Suprapubic skin (tissue), 4 donors: ENCODE data around the gene HBP1. TPM values are rescaled to one million over a fixed set of nuclear protein-coding genes. Genes with fewer than 3 reads are reported as not detected.

ENCODE experiments used
- DNase-seq, 2 donors: peaks; one replicate each; pipeline ENCODE4 v3.0.0-alpha.2; 2019; ENCODE audit warnings: low spot score in 2 of 2
- H3K27ac ChIP-seq: fragments of 200-600 bp; sonication (generic); one replicate; pipeline ENCODE4 v1.5.1; 2019
- H3K27me3 ChIP-seq: fragments of 200-600 bp; sonication (generic); one replicate; pipeline ENCODE4 v1.5.1; 2019
- H3K36me3 ChIP-seq: fragments of 200-600 bp; sonication (generic); one replicate; pipeline ENCODE4 v1.5.1; 2019
- H3K4me1 ChIP-seq: fragments of 200-600 bp; sonication (generic); one replicate; pipeline ENCODE4 v1.5.1; 2019
- H3K4me3 ChIP-seq: fragments of 200-600 bp; sonication (generic); one replicate; pipeline ENCODE4 v1.5.1; 2019; ENCODE audit warnings: mild to moderate bottlenecking
- H3K9me3 ChIP-seq: fragments of 200-600 bp; sonication (generic); one replicate; pipeline ENCODE4 v1.5.1; 2019
- CTCF ChIP-seq, 2 donors: fragments of 200-600 bp in 1 of 2; fragments of 450-650 bp in 1 of 2; sonication (generic) in 1 of 2; IDR thresholded peaks; one replicate each; pipeline ENCODE4 v1.5.1; 2016 to 2019; ENCODE audit warnings: antibody characterized with exemption in 2 of 2, mild to moderate bottlenecking in 1 of 2, moderate library complexity in 1 of 2
- EP300 ChIP-seq: sonication (generic); formaldehyde crosslinking; IDR thresholded peaks from one replicate; pipeline ENCODE4 v1.6.1; 2017; ENCODE audit warnings: antibody characterized with exemption
- POLR2A ChIP-seq, 2 donors: fragments of 450-650 bp; IDR thresholded peaks; one replicate each; pipeline ENCODE4 v1.6.1; 2017; ENCODE audit warnings: antibody characterized with exemption in 2 of 2, mild to moderate bottlenecking in 2 of 2, moderate library complexity in 2 of 2
- POLR2AphosphoS5 ChIP-seq, 3 donors: sonication (generic); formaldehyde crosslinking; IDR thresholded peaks; one replicate each; pipeline ENCODE4 v1.6.1; 2017; ENCODE audit warnings: antibody characterized with exemption in 3 of 3
- WGBS: methylation state at CpG from one replicate; pipeline ENCODE4 v1.1.5; 2018; 5-methylcytosine and 5-hydroxymethylcytosine counted together
- total RNA-seq, 4 donors: library from RNA; depleted of rRNA; stranded (reverse); fragments of >200 nt; gene quantifications; one replicate each; pipeline ENCODE4 v1.1.0, GENCODE V29; 2016

Gene HBP1
- total RNA-seq, 4 donors from 2014 or later, result 101 to 207 (median 138) TPM

- 86% methylated on average over 14 of the region's 14 CpGs for WGBS
- no peaks in the 10 kb centered on the region for H3K9me3 ChIP-seq
- no peaks in the 10 kb centered on the region for H3K27me3 ChIP-seq
- peaks cover 54% of the 10 kb centered on the region for H3K4me1 ChIP-seq
- no peak overlapping the region for H3K4me3 ChIP-seq
- DNase-seq, result no peak
- TF ChIP-seq EP300, result no peak
- peaks cover 38% of the 10 kb centered on the region for H3K36me3 ChIP-seq
- H3K27ac ChIP-seq, result no peak overlapping the region
Observed at GRCh38 chr7:107179326-107180164, 10.7 kb downstream of the HBP1 start.

- TF ChIP-seq CTCF (IDR thresholded peaks at IDR 0.05) (no peak), EP300 (no peak), POLR2AphosphoS5 (IDR thresholded peaks at IDR 0.05) (no peak), POLR2A (IDR thresholded peaks at IDR 0.05) (no peak)
- 48% methylated on average over 1 of the region's 1 CpG for WGBS
- H3K4me1 ChIP-seq, result peaks cover 51% of the 10 kb centered on the region
- no peaks in the 10 kb centered on the region for H3K27me3 ChIP-seq
- peaks cover 45% of the 10 kb centered on the region for H3K36me3 ChIP-seq
- H3K4me3 ChIP-seq, result no peak overlapping the region
- no peak overlapping the region for H3K27ac ChIP-seq
- DNase-seq, result no peak
- H3K9me3 ChIP-seq, result no peaks in the 10 kb centered on the region
Observed at GRCh38 chr7:107180378-107180777, 11.6 kb downstream of the HBP1 start.

- H3K27me3 ChIP-seq, result no peaks in the 10 kb centered on the region
- no peak for DNase-seq
- no peaks in the 10 kb centered on the region for H3K9me3 ChIP-seq
- no peak overlapping the region for H3K27ac ChIP-seq
- H3K36me3 ChIP-seq, result peaks cover 53% of the 10 kb centered on the region
- peaks cover 47% of the 10 kb centered on the region for H3K4me1 ChIP-seq
- WGBS, result 84% methylated on average over 5 of the region's 5 CpGs
- H3K4me3 ChIP-seq, result no peak overlapping the region
- TF ChIP-seq EP300, result no peak
- no peak for TF ChIP-seq CTCF (IDR thresholded peaks at IDR 0.05)
- no peak for TF ChIP-seq POLR2A (IDR thresholded peaks at IDR 0.05)
- TF ChIP-seq POLR2AphosphoS5 (IDR thresholded peaks at IDR 0.05), result no peak
Observed at GRCh38 chr7:107181172-107181571, 12.4 kb downstream of the HBP1 start.

GRCh38 chr7:107185716-107186115 lies 16.9 kb downstream of the HBP1 start:
- no peak for DNase-seq
- Histone ChIP-seq H3K36me3 (peaks cover 98% of the 10 kb centered on the region), H3K27me3 (no peaks in the 10 kb centered on the region), H3K27ac (no peak overlapping the region), H3K4me1 (peaks cover 14% of the 10 kb centered on the region), H3K9me3 (no peaks in the 10 kb centered on the region), H3K4me3 (no peak overlapping the region)
- WGBS, result 80% methylated on average over 4 of the region's 4 CpGs
- TF ChIP-seq EP300, result no peak
- TF ChIP-seq POLR2A (IDR thresholded peaks at IDR 0.05), result no peak
- no peak for TF ChIP-seq POLR2AphosphoS5 (IDR thresholded peaks at IDR 0.05)
- no peak for TF ChIP-seq CTCF (IDR thresholded peaks at IDR 0.05)

- no peaks in the 10 kb centered on the region for H3K9me3 ChIP-seq
- peaks cover 9% of the 10 kb centered on the region for H3K4me1 ChIP-seq
- no peaks in the 10 kb centered on the region for H3K27me3 ChIP-seq
- H3K27ac ChIP-seq, result no peak overlapping the region
- no peak overlapping the region for H3K4me3 ChIP-seq
- TF ChIP-seq POLR2A (IDR thresholded peaks at IDR 0.05) (no peak), EP300 (no peak), POLR2AphosphoS5 (IDR thresholded peaks at IDR 0.05) (no peak), CTCF (IDR thresholded peaks at IDR 0.05) (no peak)
- 93% methylated on average over 4 of the region's 4 CpGs for WGBS
- DNase-seq, result no peak
- peaks cover 98% of the 10 kb centered on the region for H3K36me3 ChIP-seq
Observed at GRCh38 chr7:107186240-107186639, 17.4 kb downstream of the HBP1 start.
